Activated naive CD8-positive, alpha-beta T cell treated with anti-CD3 and anti-CD28 coated beads for 36 hours (primary cell): ENCODE measurements around the gene MIS18BP1. TPM values are rescaled to one million over a fixed set of nuclear protein-coding genes. Genes with fewer than 3 reads are reported as not detected.
A peak's percentile ranks its signal among the peaks of the same experiment; 100 is the strongest.
"Not testable (repeated sequence)": the region's sequence is repeated elsewhere in the genome, so short reads cannot be mapped to it uniquely, and the experiment has no call there.

Experiments
- DNase-seq: peaks from one replicate; pipeline ENCODE4 v3.0.0; 2021
- H3K27ac Mint-ChIP-seq: one replicate; pipeline ENCODE4 v1.8.0; 2022; ENCODE audit warnings: mild to moderate bottlenecking, moderate library complexity, mixed read lengths
- H3K27me3 Mint-ChIP-seq: one replicate; pipeline ENCODE4 v1.8.0; 2022; ENCODE audit warnings: mild to moderate bottlenecking, mixed read lengths
- H3K36me3 Mint-ChIP-seq: one replicate; pipeline ENCODE4 v1.8.0; 2021; ENCODE audit warnings: mild to moderate bottlenecking, mixed read lengths
- H3K4me1 Mint-ChIP-seq: one replicate; pipeline ENCODE4 v1.8.0; 2021; ENCODE audit warnings: mixed read lengths
- H3K4me3 Mint-ChIP-seq: one replicate; pipeline ENCODE4 v1.8.0; 2022; ENCODE audit warnings: mild to moderate bottlenecking, moderate library complexity, mixed read lengths
- H3K9me3 Mint-ChIP-seq: one replicate; pipeline ENCODE4 v1.8.0; 2022; ENCODE audit warnings: mixed read lengths
- total RNA-seq, 2 experiments: library from RNA; stranded (reverse); gene quantifications; one replicate each; pipeline ENCODE4 v1.2.3, GENCODE V29; 2021

MIS18BP1 gene
- total RNA-seq, 2 experiments from 2014 or later: 37.6 to 40.7 TPM

GRCh38 chr14:45253754-45254310 lies 830 bp upstream of the MIS18BP1 start:
- no peak for DNase-seq
- Mint-ChIP-seq H3K4me1 (peaks cover 19% of the 10 kb centered on the region), H3K9me3 (peaks cover 19% of the 10 kb centered on the region), H3K36me3 (peaks cover 14% of the 10 kb centered on the region), H3K4me3 (peak overlapping the region; percentile 85), H3K27ac (peak overlapping the region; percentile 93), H3K27me3 (no peaks in the 10 kb centered on the region)

GRCh38 chr14:45252366-45253069 lies 484 bp downstream of the MIS18BP1 start:
- Mint-ChIP-seq H3K4me3 (peak overlapping the region; percentile 85), H3K27ac (peak overlapping the region; percentile 93), H3K4me1 (peaks cover 19% of the 10 kb centered on the region), H3K36me3 (peaks cover 14% of the 10 kb centered on the region), H3K9me3 (peaks cover 9% of the 10 kb centered on the region), H3K27me3 (no peaks in the 10 kb centered on the region)
- DNase-seq: no peak

GRCh38 chr14:45251912-45252311 lies 1.1 kb downstream of the MIS18BP1 start:
- Mint-ChIP-seq H3K36me3 (peaks cover 14% of the 10 kb centered on the region), H3K4me3 (peak overlapping the region; percentile 85), H3K27me3 (no peaks in the 10 kb centered on the region), H3K4me1 (peaks cover 19% of the 10 kb centered on the region), H3K27ac (peak overlapping the region; percentile 48), H3K9me3 (peaks cover 4% of the 10 kb centered on the region)
- DNase-seq: no peak

- Mint-ChIP-seq H3K4me3 (peak overlapping the region; percentile 18), H3K36me3 (peaks cover 14% of the 10 kb centered on the region), H3K27ac (peak overlapping the region; percentile 29), H3K4me1 (peaks cover 19% of the 10 kb centered on the region), H3K9me3 (peaks cover 3% of the 10 kb centered on the region), H3K27me3 (no peaks in the 10 kb centered on the region)
- no peak for DNase-seq
These were observed 3.0 kb downstream of the MIS18BP1 start for GRCh38 chr14:45249856-45250575.

- H3K27me3 Mint-ChIP-seq: no peaks in the 10 kb centered on the region
- DNase-seq: no peak
- H3K4me1 Mint-ChIP-seq: peaks cover 16% of the 10 kb centered on the region
- H3K36me3 Mint-ChIP-seq: peaks cover 14% of the 10 kb centered on the region
- H3K27ac Mint-ChIP-seq: no peak overlapping the region
- no peaks in the 10 kb centered on the region for H3K9me3 Mint-ChIP-seq
- no peak overlapping the region for H3K4me3 Mint-ChIP-seq
These were observed 5.6 kb downstream of the MIS18BP1 start for GRCh38 chr14:45247427-45247826.

GRCh38 chr14:45246691-45247090 lies 6.3 kb downstream of the MIS18BP1 start:
- Mint-ChIP-seq H3K27ac (no peak overlapping the region), H3K9me3 (no peaks in the 10 kb centered on the region), H3K4me1 (peaks cover 12% of the 10 kb centered on the region), H3K4me3 (no peak overlapping the region), H3K36me3 (peaks cover 20% of the 10 kb centered on the region), H3K27me3 (no peaks in the 10 kb centered on the region)
- no peak for DNase-seq

- H3K27ac Mint-ChIP-seq: no peak overlapping the region
- H3K36me3 Mint-ChIP-seq: peaks cover 20% of the 10 kb centered on the region
- no peaks in the 10 kb centered on the region for H3K27me3 Mint-ChIP-seq
- peaks cover 8% of the 10 kb centered on the region for H3K4me1 Mint-ChIP-seq
- no peaks in the 10 kb centered on the region for H3K9me3 Mint-ChIP-seq
- no peak overlapping the region for H3K4me3 Mint-ChIP-seq
- no peak for DNase-seq
These were observed 6.9 kb downstream of the MIS18BP1 start for GRCh38 chr14:45246151-45246550.

- no peaks in the 10 kb centered on the region for H3K9me3 Mint-ChIP-seq
- no peak overlapping the region for H3K4me3 Mint-ChIP-seq
- no peak overlapping the region for H3K27ac Mint-ChIP-seq
- H3K4me1 Mint-ChIP-seq: no peaks in the 10 kb centered on the region
- no peaks in the 10 kb centered on the region for H3K27me3 Mint-ChIP-seq
- DNase-seq: no peak
- peaks cover 21% of the 10 kb centered on the region for H3K36me3 Mint-ChIP-seq
These were observed 10.3 kb downstream of the MIS18BP1 start for GRCh38 chr14:45242706-45243105.

GRCh38 chr14:45238988-45239387 lies 14.0 kb downstream of the MIS18BP1 start:
- no peak for DNase-seq
- Mint-ChIP-seq H3K27ac (no peak overlapping the region), H3K9me3 (no peaks in the 10 kb centered on the region), H3K36me3 (peaks cover 27% of the 10 kb centered on the region), H3K4me1 (no peaks in the 10 kb centered on the region), H3K27me3 (no peaks in the 10 kb centered on the region), H3K4me3 (no peak overlapping the region)

GRCh38 chr14:45227566-45227965 lies 25.4 kb downstream of the MIS18BP1 start:
- Mint-ChIP-seq H3K27me3 (no peaks in the 10 kb centered on the region), H3K36me3 (peaks cover 57% of the 10 kb centered on the region), H3K4me3 (no peak overlapping the region), H3K9me3 (peaks cover 4% of the 10 kb centered on the region), H3K4me1 (peaks cover 12% of the 10 kb centered on the region), H3K27ac (no peak overlapping the region)
- DNase-seq: no peak

- peak overlapping the region; percentile 31 for H3K27ac Mint-ChIP-seq
- no peak overlapping the region for H3K4me3 Mint-ChIP-seq
These were observed 30.3 kb downstream of the MIS18BP1 start for GRCh38 chr14:45222485-45223262.

GRCh38 chr14:45214341-45214740 lies 38.7 kb downstream of the MIS18BP1 start:
- H3K27ac Mint-ChIP-seq, H3K27me3 Mint-ChIP-seq, H3K9me3 Mint-ChIP-seq, DNase-seq, H3K4me1 Mint-ChIP-seq, H3K4me3 Mint-ChIP-seq: not testable (repeated sequence)
- peaks cover 29% of the 10 kb centered on the region for H3K36me3 Mint-ChIP-seq

More at GRCh38 chr14:45222485-45223262, 30.3 kb downstream of the MIS18BP1 start:
- no peak for DNase-seq
- Mint-ChIP-seq H3K27me3 (no peaks in the 10 kb centered on the region), H3K36me3 (peaks cover 52% of the 10 kb centered on the region), H3K4me1 (peaks cover 12% of the 10 kb centered on the region), H3K9me3 (peaks cover 4% of the 10 kb centered on the region)

GRCh38 chr14:45213716-45214115 lies 39.3 kb downstream of the MIS18BP1 start:
- H3K27ac Mint-ChIP-seq, H3K4me1 Mint-ChIP-seq, H3K27me3 Mint-ChIP-seq, H3K4me3 Mint-ChIP-seq, H3K9me3 Mint-ChIP-seq, DNase-seq: not testable (repeated sequence)
- peaks cover 31% of the 10 kb centered on the region for H3K36me3 Mint-ChIP-seq

- Mint-ChIP-seq H3K27ac (no peak overlapping the region), H3K27me3 (no peaks in the 10 kb centered on the region), H3K4me3 (no peak overlapping the region), H3K4me1 (no peaks in the 10 kb centered on the region), H3K36me3 (peaks cover 28% of the 10 kb centered on the region), H3K9me3 (no peaks in the 10 kb centered on the region)
- no peak for DNase-seq
These were observed 40.8 kb downstream of the MIS18BP1 start for GRCh38 chr14:45212231-45212630.

- Mint-ChIP-seq H3K9me3 (no peaks in the 10 kb centered on the region), H3K27ac (no peak overlapping the region), H3K4me3 (no peak overlapping the region), H3K36me3 (peaks cover 34% of the 10 kb centered on the region), H3K4me1 (no peaks in the 10 kb centered on the region), H3K27me3 (no peaks in the 10 kb centered on the region)
- DNase-seq: no peak
These were observed 41.7 kb downstream of the MIS18BP1 start for GRCh38 chr14:45211295-45211694.
